SK-N-SH treated with all-trans-retinoic acid at 6 μM for 48 hours (cell line): ENCODE results near the gene CEP164.
"Not testable (repeated sequence)": the region's sequence is repeated elsewhere in the genome, so short reads cannot be mapped to it uniquely, and the experiment has no call there.

Experiments
- BACH2 ChIP-seq: fragments of 250-450 bp; sonication (Bioruptor Pico); IDR thresholded peaks from 2 replicates; pipeline ENCODE4 v1.9.0; 2021; ENCODE audit warnings: mild to moderate bottlenecking, borderline replicate concordance
- ISL1 ChIP-seq: fragments of 250-450 bp; sonication (Bioruptor Pico); IDR thresholded peaks from 2 replicates; pipeline ENCODE4 v2.1.2; 2022; ENCODE audit warnings: mild to moderate bottlenecking, moderate library complexity
- PATZ1 ChIP-seq: fragments of 250-450 bp; sonication (Bioruptor Pico); IDR thresholded peaks from 2 replicates; pipeline ENCODE4 v1.8.0; 2020; ENCODE audit warnings: mild to moderate bottlenecking, moderate library complexity, borderline replicate concordance
- POU6F1 ChIP-seq: fragments of 250-450 bp; sonication (Bioruptor Pico); IDR thresholded peaks from 2 replicates; pipeline ENCODE4 v1.8.0; 2021; ENCODE audit warnings: low read depth, mild to moderate bottlenecking, moderate library complexity, borderline replicate concordance
- TOX ChIP-seq: fragments of 250-450 bp; sonication (Bioruptor Pico); IDR thresholded peaks from 2 replicates; pipeline ENCODE4 v1.8.0; 2021; ENCODE audit warnings: mild to moderate bottlenecking, moderate library complexity, borderline replicate concordance
- ZFP30 ChIP-seq: fragments of 450-650 bp; formaldehyde crosslinking; IDR thresholded peaks from 2 replicates; pipeline ENCODE4 v1.5.0; 2022; ENCODE audit warnings: mild to moderate bottlenecking, moderate library complexity

GRCh38 chr11:117398618-117399017 is 71.0 kb downstream of the CEP164 start:
- not testable (repeated sequence) for TF ChIP-seq PATZ1 (CRISPR knock-in tag); BACH2 (CRISPR knock-in tag); ZFP30; POU6F1; ISL1 (CRISPR knock-in tag); TOX (CRISPR knock-in tag)
